ENCODE results near the gene CDH5.

The CDH5 gene

DNA sequence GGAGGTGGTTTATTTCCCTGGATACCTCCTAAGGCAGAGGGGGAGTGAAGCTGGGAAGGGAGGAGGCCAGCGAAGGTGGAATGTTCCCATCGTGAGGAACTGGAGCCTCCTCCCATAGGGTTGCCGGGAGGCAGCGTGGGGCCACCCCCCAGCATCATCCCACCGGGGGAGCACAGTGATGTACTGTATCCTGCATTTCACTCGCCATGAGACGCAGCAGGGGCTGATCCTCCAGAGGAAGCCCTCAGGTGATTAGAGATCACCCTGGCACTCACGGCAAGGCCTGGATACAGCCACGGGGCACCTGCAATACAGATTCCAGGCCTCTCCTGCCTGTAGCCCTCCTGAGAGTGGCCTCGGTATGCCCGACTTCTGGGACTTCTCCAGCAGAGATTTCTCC, 35.1 kb downstream of the CDH5 start:
- H3K4me3 ChIP-seq (ENCODE audit: low read depth, low read length) = no peak overlapping the region
- no peak for DNase-seq
- no peaks in the 10 kb centered on the region for H3K27me3 ChIP-seq (replicated peaks)
- H3K27ac ChIP-seq = no peak overlapping the region
- TF ChIP-seq CTCF (IDR thresholded peaks at IDR 0.05; ENCODE audit: low read depth, low read length, missing control alignments) = no peak
- no peaks in the 10 kb centered on the region for H3K36me3 ChIP-seq (replicated peaks)
- in situ Hi-C loops (cut with HindIII; ENCODE audit: low pct_ligation_motif_present, low sequenced_read_pairs) = no loop called here

DNA sequence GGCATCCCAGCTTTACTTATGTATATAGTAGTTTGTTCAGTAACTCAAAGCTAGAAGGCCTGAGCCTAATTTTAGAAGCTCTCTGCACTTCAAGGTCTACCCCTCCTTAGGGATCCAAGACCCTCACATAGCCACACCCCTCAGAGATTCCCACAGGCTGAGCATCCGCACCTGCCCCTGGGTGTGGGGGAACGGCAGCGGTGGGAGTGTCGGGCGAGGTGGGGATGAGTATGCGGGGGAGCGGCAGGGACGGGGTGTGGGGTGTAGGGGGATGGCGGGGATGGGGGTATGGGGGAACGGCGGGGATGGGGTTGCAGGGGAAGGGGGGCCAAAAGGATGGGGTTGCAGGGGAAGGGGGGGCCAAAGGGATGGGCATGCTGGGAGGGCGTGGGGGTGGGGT, 35.7 kb downstream of the CDH5 start:
- no peak for TF ChIP-seq CTCF (IDR thresholded peaks at IDR 0.05; ENCODE audit: low read depth, low read length, missing control alignments)
- in situ Hi-C loops (cut with HindIII; ENCODE audit: low pct_ligation_motif_present, low sequenced_read_pairs) = no loop called here
- Histone ChIP-seq H3K27ac (no peak overlapping the region), H3K36me3 (replicated peaks) (no peaks in the 10 kb centered on the region), H3K4me3 (ENCODE audit: low read depth, low read length) (no peak overlapping the region), H3K27me3 (replicated peaks) (no peaks in the 10 kb centered on the region)
- DNase-seq = no peak

DNA sequence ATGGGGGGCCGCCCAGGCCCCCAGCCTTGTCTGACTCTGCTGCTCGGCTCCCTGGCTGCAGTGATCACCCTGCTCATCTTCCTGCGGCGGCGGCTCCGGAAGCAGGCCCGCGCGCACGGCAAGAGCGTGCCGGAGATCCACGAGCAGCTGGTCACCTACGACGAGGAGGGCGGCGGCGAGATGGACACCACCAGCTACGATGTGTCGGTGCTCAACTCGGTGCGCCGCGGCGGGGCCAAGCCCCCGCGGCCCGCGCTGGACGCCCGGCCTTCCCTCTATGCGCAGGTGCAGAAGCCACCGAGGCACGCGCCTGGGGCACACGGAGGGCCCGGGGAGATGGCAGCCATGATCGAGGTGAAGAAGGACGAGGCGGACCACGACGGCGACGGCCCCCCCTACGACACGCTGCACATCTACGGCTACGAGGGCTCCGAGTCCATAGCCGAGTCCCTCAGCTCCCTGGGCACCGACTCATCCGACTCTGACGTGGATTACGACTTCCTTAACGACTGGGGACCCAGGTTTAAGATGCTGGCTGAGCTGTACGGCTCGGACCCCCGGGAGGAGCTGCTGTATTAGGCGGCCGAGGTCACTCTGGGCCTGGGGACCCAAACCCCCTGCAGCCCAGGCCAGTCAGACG, 36.2 kb downstream of the CDH5 start:
- in situ Hi-C loops (cut with HindIII; ENCODE audit: low pct_ligation_motif_present, low sequenced_read_pairs) = no loop called here
- Histone ChIP-seq H3K36me3 (replicated peaks) (no peaks in the 10 kb centered on the region), H3K27me3 (replicated peaks) (no peaks in the 10 kb centered on the region), H3K4me3 (ENCODE audit: low read depth, low read length) (no peak overlapping the region), H3K27ac (no peak overlapping the region)
- DNase-seq = no peak
- no peak for TF ChIP-seq CTCF (IDR thresholded peaks at IDR 0.05; ENCODE audit: low read depth, low read length, missing control alignments)

GRCh38 chr16:66403531-66404145, 37.1 kb downstream of the CDH5 start:
- in situ Hi-C loops (cut with HindIII; ENCODE audit: low pct_ligation_motif_present, low sequenced_read_pairs) = no loop called here
- no peak for TF ChIP-seq CTCF (IDR thresholded peaks at IDR 0.05; ENCODE audit: low read depth, low read length, missing control alignments)
- no peak overlapping the region for H3K27ac ChIP-seq

DNA sequence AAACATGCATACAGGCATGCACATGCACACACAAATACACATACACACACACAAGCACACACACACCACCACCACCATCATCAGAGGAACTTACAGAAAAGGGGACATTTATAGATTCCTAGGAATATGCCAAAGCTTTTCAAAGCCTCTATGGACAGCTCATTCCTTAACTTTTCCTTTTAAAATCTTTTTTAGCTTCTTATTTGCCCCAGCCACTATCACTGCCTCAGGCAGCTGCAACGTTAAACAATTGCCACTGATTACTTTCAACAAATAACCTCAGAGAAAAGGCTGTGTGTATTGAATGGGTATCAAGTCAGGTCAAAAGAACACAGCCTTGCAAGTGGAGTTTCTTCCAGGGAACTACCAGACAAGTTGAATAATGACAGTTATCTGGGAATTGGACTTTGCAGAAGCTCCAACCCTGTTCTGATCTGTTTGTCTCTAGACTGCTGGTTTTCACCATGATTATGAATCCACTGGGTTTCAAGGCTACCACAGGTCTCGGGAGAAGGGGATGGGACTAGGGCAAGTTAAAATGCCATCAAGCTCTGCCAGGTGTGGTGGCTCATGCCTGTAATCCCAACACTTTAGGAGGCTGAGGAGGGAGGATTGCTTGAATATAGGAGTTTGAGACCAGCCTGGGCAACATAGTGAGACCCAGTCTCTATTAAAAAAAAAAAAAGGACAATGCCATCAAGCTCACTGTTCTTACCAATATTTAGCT, 38.7 kb downstream of the CDH5 start:
- in situ Hi-C loops (cut with HindIII; ENCODE audit: low pct_ligation_motif_present, low sequenced_read_pairs) = no loop called here
- Histone ChIP-seq H3K27me3 (replicated peaks) (no peaks in the 10 kb centered on the region), H3K36me3 (replicated peaks) (no peaks in the 10 kb centered on the region), H3K4me3 (ENCODE audit: low read depth, low read length) (no peak overlapping the region), H3K27ac (no peak overlapping the region)
- no peak for DNase-seq
- TF ChIP-seq CTCF (IDR thresholded peaks at IDR 0.05; ENCODE audit: low read depth, low read length, missing control alignments) = no peak

More at GRCh38 chr16:66403531-66404145, 37.1 kb downstream of the CDH5 start:
- Histone ChIP-seq H3K4me3 (ENCODE audit: low read depth, low read length) (no peak overlapping the region), H3K27me3 (replicated peaks) (no peaks in the 10 kb centered on the region), H3K36me3 (replicated peaks) (no peaks in the 10 kb centered on the region)
- no peak for DNase-seq

Measured in brain microvascular endothelial cell (primary cell).